HG02623 (cell line): ENCODE data around the gene KRT27.

Experiments
- ATAC-seq: cut with Tn5 transposase; IDR thresholded peaks from one replicate; pipeline ENCODE4 v1.9.1; 2021; ENCODE audit warnings: moderate library complexity; ENCODE audit not compliant: unreplicated experiment

KRT27 gene

DNA sequence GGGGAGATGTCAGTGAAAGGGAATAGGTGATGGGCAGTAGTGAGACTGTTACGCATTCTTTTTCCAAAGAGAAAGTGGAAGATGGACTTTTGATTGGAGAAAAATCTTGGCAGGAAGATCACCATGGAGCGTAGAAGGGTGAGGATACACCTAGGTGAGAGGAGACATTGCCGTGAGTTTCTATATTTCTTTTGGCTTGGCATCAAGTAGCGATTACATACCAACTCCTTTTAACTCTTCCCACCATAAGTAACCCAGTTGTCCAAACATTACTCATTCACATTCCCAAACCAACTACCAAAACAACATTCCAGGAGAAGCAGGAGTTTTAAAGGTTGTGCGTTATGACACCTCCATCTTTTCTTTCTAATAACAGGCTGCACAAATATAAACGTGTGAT, 28.1 kb upstream of the KRT27 start:
- no peak for ATAC-seq

DNA sequence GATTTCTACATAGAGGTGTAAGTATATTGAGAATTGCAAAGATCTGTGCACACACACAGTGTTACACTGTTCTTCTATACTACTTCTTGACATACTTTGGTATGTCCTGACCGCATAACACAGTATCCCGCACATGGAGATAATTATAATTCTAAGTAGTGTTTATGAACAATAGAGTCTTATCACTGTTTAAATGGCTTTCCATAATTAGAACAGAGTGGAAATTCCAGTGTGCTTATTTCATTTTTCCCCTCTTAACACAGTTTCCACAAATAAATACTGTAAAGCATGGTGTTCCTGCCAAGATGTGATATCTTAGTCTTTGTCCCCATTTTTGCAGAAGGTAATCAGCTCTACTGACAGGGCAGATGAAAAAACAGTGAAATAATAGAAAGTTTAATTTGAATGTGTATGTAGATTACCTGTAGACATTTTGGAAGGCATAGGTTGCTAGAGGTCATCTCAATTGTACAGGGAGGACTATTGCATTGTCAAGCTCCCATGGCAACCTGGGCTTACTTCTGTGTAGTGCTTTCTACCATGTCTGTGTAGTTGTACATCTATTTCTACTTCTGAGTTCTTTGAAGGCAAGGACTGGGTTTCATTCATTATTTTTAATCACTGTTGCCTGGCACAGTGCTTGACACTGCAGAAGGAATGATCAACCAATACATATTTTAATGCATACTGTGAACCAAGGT, 27.5 kb upstream of the KRT27 start:
- ATAC-seq: no peak

DNA sequence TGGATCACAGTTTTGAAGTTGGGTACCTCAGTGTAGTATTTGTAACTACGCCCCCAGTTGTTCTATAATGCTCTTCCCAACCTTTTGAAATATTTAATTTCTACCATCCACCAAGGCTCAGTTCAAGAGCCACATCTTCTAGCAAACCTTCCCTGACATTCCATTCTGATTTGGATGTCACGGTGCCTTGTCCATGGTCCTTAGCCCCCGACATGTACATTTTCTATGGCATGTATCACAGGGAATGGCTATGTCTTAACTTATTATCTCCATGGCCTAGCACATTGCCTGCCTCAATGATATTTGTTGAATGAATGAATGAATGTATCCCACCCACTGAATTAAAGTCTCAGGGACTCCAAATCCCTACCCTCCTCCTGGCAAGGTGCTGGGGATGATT, 23.8 kb upstream of the KRT27 start:
- ATAC-seq: no peak

DNA sequence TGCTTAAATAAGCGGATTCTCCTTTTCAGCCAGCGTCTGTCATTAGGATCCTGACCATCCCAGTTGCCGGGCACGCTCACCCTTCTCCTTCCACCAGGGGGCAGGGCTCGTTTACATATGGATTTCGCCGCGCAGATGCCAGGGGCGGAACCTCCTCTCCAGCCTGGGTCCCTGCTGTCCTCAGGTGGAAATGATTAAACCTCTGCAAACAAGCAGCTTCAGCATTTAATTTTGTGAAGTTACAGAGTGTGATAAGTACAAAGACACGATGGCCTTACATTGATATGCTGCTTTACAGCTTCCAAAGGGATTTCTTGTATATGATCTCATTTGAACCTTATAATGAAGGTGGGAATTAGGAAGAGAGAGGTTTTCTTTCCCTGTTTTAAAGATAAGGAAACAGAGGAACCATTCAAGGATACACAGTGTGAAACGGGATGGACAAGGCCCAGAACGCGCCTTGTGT, 21.3 kb upstream of the KRT27 start:
- no peak for ATAC-seq

DNA sequence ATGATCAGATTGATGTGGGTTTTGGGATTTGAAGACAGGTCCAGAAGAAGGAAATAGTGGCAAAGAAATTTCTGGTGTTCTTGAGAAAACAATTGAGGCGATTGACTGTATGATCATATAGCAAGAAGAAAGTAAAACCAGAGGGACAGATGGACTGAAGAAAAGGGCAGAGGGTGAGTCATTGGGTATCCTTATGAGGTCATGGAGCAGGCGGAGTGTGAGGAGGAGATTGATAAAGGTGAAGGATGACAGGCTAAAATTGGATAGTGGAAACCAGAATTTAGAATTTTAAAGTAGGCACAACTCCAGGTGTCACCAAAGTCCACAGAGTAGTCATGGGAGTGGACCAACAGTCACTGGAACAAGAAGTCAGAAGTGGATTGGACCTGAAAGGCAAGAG, 18.8 kb upstream of the KRT27 start:
- no peak for ATAC-seq

DNA sequence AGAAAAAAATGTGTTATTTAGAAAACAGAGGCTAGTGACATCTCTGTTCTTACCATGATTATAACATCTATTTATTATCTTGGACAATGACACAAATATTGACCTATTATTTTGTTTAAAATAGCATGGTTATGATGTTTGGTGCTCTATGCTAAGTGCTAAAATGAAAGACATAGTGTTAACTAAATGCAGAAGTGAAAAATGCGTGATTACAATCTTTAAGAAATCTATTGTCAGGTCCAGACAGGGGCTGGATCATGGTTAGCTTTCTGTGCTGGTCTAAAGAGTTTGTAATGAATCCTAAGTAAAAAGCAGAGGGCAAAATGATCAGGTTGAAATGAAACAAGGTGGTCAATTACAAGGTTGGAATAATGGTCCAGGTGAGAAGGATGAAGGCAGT, 18.0 kb upstream of the KRT27 start:
- no peak for ATAC-seq

DNA sequence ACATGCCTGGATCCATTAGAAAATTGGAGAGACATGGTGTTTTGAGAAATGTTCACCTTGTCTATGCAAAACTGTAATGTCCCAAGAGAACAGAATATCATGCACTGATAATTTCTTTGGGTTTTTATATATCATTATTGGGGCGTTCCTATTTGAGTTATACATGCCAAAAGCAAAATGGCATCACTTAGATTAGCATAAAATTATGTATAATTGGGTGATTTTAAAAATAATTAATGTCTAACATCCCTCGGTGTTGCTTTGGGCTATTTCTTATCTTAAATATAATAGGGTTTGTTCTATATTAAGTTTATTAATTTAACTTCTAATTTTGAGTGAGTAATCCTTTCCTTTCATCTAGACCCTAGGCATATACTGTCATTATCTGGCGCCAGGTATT, 17.5 kb upstream of the KRT27 start, which contains the start of gene KRT28:
Gene KRT28 (minus strand): TSS at position 101 of the 400 bp plus-strand sequence. CDS start 66 bp downstream, at position 35.
- ATAC-seq: no peak

DNA sequence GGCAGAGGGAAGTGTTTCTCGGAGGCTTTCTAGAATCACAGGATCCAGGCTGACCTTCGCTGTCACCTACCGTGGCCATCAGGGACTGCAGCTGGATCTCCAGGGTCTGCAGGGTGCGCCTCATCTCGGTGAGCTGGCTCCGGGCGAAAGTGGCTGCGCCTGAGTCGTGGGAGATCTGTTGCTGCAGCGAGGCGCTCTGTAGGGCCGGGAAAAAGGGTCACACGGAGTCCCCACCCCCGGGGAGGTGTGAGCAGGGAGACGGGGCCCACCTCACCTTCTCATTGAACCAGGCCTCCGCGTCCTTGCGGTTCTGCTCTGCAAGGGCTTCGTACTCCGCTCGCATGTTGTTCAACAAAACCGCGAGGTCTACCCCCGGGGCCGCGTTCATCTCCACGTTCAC, 14.5 kb upstream of the KRT27 start:
- no peak for ATAC-seq

DNA sequence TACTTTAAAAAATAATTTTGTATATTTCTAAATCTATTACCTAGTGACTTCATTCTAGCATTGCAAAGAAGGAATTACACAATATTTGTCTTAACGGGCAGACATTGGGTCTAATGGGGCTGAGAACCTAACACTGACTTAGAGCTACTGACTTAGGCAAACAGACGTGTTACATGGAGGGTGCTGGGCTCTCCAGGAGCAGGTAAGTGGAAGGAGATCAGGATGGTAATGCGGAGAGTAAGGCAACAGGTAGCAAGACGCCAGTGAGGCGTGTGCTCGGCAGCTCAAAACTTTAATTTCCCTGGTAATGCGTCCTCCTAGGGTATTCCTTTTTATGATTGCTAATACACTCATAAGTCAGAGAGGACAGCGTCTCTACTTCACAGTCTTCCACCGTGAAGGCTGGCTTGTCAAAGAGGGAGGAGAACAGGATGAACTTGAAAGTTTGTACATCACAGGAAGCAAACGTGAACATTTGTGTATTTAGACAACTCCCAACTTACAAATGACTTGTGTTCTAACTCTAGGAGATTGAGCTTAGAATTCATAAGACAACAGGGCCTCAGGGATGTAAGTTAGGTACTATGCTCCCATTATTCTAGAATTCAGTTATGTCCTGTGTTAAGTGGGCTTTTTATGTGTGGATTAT, 12.8 kb upstream of the KRT27 start:
- ATAC-seq: no peak

DNA sequence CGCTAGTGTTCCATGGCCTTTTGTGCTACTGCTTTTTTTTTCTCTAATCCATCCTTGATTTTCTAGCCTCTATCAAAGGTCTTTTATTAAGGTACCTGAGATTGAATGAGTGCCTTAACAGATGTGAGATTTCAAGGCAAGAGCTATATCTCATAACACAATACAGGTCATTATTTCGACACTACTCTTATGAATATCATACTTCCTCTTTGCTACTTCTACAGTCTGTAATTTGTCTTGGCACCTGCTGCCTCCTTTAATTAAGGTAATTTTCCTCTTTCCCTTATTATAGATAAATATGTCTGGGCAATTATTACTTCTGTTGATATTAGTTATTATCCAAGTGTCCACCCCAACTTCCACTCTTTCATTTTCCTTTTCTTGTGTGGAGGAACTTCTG, 12.1 kb upstream of the KRT27 start:
- ATAC-seq: no peak

DNA sequence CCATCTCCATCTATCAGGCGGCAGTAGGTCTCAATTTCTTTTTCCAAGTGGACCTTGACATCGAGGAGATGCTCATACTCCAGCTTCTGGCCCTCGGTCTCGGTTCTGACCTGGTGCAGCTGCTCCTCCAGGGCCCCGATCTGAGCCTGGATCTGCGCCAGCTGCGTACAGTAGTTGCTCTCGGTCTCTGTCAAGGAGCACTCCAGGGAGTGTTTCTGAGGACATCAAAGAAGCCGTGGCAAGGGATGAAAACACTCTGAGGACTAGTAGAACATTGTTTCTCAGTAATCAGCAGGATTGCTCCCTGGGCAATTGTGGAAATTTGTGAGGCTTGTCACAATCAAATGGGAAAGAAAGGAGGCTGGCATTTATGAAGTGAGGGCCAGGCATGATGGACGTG, 11.5 kb upstream of the KRT27 start:
- ATAC-seq: no peak

DNA sequence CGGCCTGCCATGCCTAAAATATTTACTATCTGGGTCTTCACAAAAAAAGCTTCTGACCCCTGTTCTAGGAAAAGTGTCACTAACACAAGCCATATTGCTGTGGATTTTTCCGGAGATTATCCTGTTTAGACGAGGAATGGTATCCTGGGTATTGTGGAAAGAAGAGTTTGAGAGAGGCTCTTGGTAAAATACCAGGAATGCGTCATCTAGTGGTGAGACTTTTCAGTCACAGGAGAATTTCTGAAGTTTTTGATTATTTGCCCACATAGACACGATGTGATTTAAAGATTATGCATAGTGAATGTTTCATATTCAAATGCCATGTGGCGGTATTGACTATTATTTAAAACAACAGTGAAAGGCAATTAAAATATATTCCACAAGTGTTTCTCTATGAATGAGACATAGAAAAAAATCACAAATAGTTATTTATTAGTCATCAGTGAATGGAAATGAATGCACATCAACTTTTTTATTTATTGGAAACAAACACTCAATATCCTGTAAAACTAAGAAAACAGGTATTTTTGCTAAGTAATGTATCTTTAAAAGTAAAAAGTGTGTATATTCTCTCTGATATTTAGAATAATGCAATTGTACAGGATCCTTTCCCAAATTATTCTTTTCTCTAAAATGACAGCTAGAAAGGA, 9.6 kb upstream of the KRT27 start:
- no peak for ATAC-seq

DNA sequence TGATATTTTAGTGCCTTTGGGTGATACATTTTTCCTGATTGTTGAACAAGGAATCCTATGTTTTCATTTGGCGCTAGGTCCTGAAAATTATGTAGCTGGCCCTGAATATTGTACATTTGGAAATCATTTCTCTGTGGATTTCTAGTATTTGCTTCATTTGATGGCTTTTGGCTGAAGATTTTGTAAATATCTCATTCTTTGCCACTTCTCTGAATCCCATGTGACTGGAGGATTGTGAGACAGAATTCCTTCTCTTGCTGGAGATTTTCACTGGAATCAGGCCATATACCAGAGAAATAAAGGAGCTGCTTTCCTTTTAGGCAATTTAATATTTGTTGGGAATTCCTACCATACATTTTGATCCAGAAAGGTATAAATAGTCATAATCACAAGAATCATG, 8.8 kb upstream of the KRT27 start:
- ATAC-seq: no peak

DNA sequence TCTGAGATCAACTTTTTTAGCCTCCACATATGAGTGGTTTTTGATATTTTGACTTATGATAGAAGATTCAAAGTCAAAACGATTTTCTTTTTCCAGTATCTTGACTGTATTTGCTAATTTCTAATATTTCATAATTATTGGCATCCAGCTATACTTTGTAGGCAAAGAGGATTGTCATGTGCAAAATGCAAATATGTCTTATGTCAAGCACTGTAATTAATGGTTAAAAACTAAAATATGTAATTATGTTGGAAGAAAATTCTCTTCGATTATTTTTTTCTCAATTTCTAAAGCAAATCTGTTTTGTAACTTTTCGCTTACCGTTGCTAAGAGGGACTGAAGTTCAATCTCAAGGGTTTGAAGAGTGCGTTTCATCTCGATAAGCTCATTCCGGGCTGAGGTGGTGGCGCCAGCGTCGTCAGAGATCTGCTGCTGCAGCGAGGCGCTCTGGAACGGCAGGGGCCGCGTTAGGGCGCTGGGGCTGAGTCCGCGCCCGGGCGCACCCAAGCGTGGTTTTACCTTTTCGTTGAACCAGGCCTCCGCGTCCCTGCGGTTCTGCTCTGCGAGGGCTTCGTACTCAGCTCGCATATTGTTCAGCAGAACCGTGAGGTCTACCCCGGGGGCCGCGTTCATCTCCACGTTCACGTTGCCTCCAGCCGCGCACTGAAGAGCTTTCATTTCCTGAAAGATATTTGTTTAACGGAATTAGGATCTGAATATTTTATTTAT, 3.0 kb downstream of the KRT27 start:
- ATAC-seq: no peak

DNA sequence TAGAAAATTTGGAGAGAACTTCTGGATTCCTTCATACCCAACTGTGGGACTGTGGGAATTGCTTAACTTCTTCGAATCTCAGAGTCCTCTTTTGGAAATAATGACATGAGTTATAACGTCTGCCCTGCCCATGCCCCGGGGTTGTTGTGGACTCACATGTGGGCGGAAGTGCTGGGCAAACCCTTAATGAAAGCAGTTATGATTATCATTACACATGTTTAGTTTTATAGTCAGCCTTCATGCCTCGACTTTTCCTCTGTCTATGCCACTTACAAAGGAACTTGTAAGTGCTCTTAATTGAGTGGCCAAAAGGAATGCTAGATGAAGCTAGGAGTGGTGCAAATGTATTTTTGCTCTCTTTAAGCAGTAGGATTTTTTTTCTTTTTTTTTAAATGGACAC, 3.9 kb downstream of the KRT27 start:
- ATAC-seq: no peak

DNA sequence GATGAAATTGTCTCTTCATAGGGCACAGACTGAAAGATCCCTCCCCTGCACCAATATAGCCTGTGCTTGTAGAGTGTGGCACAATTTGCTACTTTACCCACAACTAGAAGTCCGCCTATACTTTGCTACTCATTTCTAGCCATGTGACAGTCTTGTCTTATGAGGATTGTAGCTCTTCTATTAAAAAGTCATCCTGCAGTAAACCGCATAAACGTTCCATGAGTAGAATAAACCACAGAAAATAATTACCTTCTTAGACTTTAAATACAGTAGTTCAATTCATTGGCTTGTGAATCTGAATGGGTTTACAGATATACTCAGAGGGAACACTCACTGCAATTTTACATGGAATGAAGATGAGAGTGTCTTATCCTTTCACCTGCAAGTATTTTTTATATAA, 4.4 kb downstream of the KRT27 start:
- no peak for ATAC-seq

DNA sequence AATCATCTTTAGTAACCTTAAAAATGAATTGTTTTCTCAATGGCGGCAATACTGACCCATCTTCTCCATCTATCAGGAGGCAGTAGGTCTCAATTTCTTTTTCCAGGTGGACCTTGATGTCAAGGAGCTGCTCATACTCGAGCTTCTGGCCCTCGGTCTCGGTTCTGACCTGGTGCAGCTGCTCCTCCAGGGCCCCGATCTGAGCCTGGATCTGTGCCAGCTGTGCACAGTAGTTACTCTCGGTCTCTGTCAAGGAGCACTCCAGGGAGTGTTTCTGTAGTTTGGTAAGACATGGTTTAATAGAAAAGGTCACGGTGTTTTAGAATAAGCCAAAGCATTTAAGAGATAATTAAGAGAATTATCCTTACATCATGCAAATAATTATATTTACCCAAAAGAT, 4.9 kb downstream of the KRT27 start:
- no peak for ATAC-seq

DNA sequence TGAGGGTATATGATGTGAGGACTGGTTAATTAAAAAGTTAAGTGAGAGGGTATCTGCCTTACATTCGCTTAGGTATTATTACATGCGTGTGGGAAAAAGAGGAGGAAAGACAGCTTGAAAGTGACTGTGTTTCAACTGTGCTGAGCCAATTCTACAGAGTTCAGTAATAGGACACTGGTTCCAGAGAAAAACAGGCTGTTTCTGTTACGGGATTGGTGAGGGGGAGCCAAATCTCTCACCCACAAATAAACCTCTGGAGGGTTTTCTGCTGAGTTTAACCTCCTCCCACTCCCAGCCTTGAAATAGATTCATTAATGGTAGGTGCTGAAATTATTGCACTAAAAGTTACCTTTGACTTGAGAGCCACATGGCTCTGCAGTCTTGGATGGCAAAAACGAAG, 6.4 kb downstream of the KRT27 start:
- no peak for ATAC-seq

DNA sequence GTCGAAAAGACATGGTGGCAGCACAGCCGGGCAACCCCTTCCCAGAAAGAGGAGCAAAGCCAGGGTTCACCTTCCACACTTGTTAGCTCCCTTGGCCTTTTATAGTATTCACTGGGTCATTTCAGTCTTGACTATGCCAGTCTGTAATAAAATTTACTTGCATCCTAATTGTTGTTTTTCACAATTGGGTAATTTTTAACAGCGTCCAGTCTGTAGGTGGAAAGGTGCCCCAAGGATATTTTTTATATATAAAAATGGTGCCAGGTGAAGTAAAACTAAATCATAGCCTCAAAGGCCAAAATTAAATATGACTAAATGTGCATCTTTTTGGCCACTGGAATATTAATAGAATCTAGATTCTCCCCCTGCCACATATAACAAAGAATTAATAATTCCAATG, 10.2 kb downstream of the KRT27 start, which contains the start of gene KRT26:
Gene KRT26 (minus strand): TSS at position 101 of the 400 bp plus-strand sequence. CDS start 88 bp downstream, at position 13.
- no peak for ATAC-seq

DNA sequence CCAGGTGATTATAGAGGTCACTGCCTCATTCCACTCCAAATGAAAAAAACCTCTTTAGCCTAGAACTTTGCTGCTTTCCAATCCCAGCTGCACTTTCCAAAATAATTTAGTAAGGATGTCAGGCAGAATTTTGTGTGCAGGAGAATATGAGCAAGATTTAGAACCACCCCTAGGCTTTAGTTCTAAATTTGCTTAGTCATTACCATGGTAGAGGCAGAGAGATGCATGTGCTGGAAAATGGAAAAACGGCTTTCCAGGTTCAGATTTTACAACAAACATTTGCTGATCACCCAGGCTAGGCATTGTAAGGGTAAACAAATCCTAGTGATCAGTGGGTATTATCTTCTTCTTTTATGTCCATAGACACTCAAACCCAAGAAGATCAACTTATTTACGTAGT, 16.7 kb downstream of the KRT27 start:
- no peak for ATAC-seq

DNA sequence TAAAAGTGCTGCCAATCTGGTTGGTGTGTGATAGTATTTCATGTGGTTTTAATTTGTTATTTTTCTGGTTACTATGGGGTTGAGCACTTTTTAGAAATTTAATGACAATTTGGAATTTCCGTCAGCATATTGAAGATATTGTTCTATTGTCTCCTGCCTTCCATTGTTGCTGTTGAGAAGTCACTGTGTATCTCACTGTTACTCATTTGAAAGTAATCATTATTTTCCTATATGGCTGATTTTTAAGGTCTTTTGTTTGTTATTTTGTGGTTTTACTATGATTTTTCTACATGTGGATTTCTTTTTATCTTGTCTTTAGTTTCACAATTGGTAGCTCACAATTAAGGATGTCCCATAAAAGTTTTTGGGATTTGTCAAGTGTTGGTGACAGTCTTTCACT, 18.6 kb downstream of the KRT27 start:
- ATAC-seq: no peak
